K562 (cell line): ENCODE results near the gene CELSR1. TPM values are rescaled to one million over a fixed set of nuclear protein-coding genes. Genes with fewer than 3 reads are reported as not detected.
A peak's percentile ranks its signal among the peaks of the same experiment; 100 is the strongest.

ENCODE experiments used
- ATAC-seq: fragments of 200-7000 bp; cut with Tn5 transposase; 3 replicates; pipeline ENCODE4 v1.9.1; 2020; ENCODE audit warnings: moderate library complexity
- BruUV-seq: library from RNA; stranded (reverse); fragments of 400-500 nt; replicated peaks from 2 replicates; lab custom pipeline; 2021; lab: Mats Ljungman, UMichigan
- CTCF ChIA-PET: fragments of 300-600 bp; formaldehyde crosslinking; extraction: SDS; loops from one replicate; lab custom pipeline; 2021; ENCODE audit warnings: low intra/inter-chr PET ratio; lab: Yijun Ruan, JAX
- POLR2A ChIA-PET: fragments of 300-600, 350-650 bp; sonication (Branson Sonifier 250); formaldehyde crosslinking; extraction: SDS; loops from one replicate; lab custom pipeline; 2021; ENCODE audit warnings: antibody characterized with exemption, inconsistent platforms; lab: Yijun Ruan, JAX
- DNase-seq, 4 experiments: peaks; one replicate each; pipeline versions ENCODE4 v3.0.0 to v3.0.0-alpha.2; 2011 to 2018; ENCODE audit warnings: low spot score in 3 of 4, mixed read lengths in 3 of 4; ENCODE audit errors: extremely low read depth in 1 of 4
- FAIRE-seq: peaks from 2 replicates; lab custom pipeline; 2011; peaks lifted over from hg19 to GRCh38; lab: Jason Lieb, UNC
- H2AFZ ChIP-seq: 2 replicates; pipeline ENCODE4 v1.6.0; 2011; ENCODE audit warnings: low read depth, low read length, control low read depth, inconsistent platforms
- H3K27ac ChIP-seq: fragments of 200-600 bp; 3 replicates; pipeline ENCODE4 v1.8.0; 2011; ENCODE audit warnings: low read depth, mild to moderate bottlenecking, control low read depth, inconsistent platforms, low read length, moderate library complexity, mixed read lengths; ENCODE audit errors: extremely low read depth
- H3K27me3 ChIP-seq, 2 experiments: fragments of 300-600 bp in 1 of 2; 2 replicates in 1 of 2; 3 replicates in 1 of 2; pipeline versions ENCODE4 v1.6.0 to v1.8.0; 2011; ENCODE audit warnings: inconsistent platforms in 2 of 2, low read length in 2 of 2, mild to moderate bottlenecking in 1 of 2, mixed read lengths in 1 of 2, moderate library complexity in 1 of 2; ENCODE audit not compliant: control insufficient read depth in 2 of 2, insufficient read depth in 2 of 2
- H3K36me3 ChIP-seq: fragments of 300-600 bp; 3 replicates; pipeline ENCODE4 v1.8.0; 2011; ENCODE audit warnings: mild to moderate bottlenecking, low read length, inconsistent platforms; ENCODE audit not compliant: control insufficient read depth, insufficient read depth
- H3K4me1 ChIP-seq, 2 experiments: fragments of 200-600 bp in 1 of 2; replicated peaks in 1 of 2; 2 replicates in 1 of 2; 3 replicates in 1 of 2; pipeline versions ENCODE4 v1.5.1 to v1.8.0; 2011; ENCODE audit warnings: inconsistent platforms in 2 of 2, low read length in 2 of 2, mild to moderate bottlenecking in 1 of 2, mixed read lengths in 1 of 2, moderate library complexity in 1 of 2; ENCODE audit not compliant: control insufficient read depth in 2 of 2, insufficient read depth in 2 of 2
- H3K4me2 ChIP-seq: 2 replicates; pipeline ENCODE4 v1.6.1; 2011; ENCODE audit warnings: low read length, control low read depth, inconsistent platforms, mixed read lengths; ENCODE audit not compliant: insufficient read depth
- H3K4me3 ChIP-seq: fragments of 200-600 bp; sonication (generic), shearing (Covaris generic); 2 replicates; pipeline ENCODE4 v1.5.1; 2016; ENCODE audit warnings: control low read depth, inconsistent platforms
- H3K79me2 ChIP-seq: fragments of 200-600 bp; 3 replicates; pipeline ENCODE4 v1.8.0; 2011; ENCODE audit warnings: low read length, inconsistent platforms; ENCODE audit not compliant: control insufficient read depth, insufficient read depth
- H3K9ac ChIP-seq, 2 experiments: 2 replicates each; pipeline versions ENCODE4 v1.6.0 to v1.6.1; 2011; ENCODE audit warnings: low read depth in 2 of 2, low read length in 2 of 2, control low read depth in 1 of 2, inconsistent platforms in 1 of 2, mild to moderate bottlenecking in 1 of 2, mixed read lengths in 1 of 2; ENCODE audit not compliant: insufficient read depth in 1 of 2
- H3K9me1 ChIP-seq: one replicate; pipeline ENCODE4 v1.6.0; 2011; ENCODE audit warnings: inconsistent platforms, mild to moderate bottlenecking, low read length, moderate library complexity; ENCODE audit not compliant: control insufficient read depth, insufficient read depth
- H3K9me3 ChIP-seq: replicated peaks from 2 replicates; pipeline ENCODE4 v1.5.1; 2011; ENCODE audit warnings: low read depth, low read length, inconsistent platforms; ENCODE audit not compliant: control insufficient read depth, insufficient read depth
- H4K20me1 ChIP-seq: replicated peaks from 2 replicates; pipeline ENCODE4 v1.6.1; 2011; ENCODE audit warnings: low read length, inconsistent platforms, mixed read lengths; ENCODE audit not compliant: control insufficient read depth, insufficient read depth
- C11orf30 ChIP-seq: fragments of 450-650 bp; IDR thresholded peaks from 2 replicates; pipeline ENCODE4 v1.6.1; 2016; ENCODE audit warnings: low read depth, mild to moderate bottlenecking
- MEIS2 ChIP-seq: fragments of 450-650 bp; IDR thresholded peaks from 2 replicates; pipeline ENCODE4 v1.6.1; 2014; ENCODE audit warnings: mild to moderate bottlenecking; ENCODE audit not compliant: partially characterized antibody
- REST ChIP-seq, 2 experiments: fragments of 450-650 bp; formaldehyde crosslinking in 1 of 2; IDR thresholded peaks; 2 replicates each; pipeline versions ENCODE4 v1.4.0 to v1.6.1; 2014 to 2020; ENCODE audit warnings: mild to moderate bottlenecking in 2 of 2, borderline replicate concordance in 1 of 2, low read depth in 1 of 2
- ZNF316 ChIP-seq: fragments of 450-650 bp; IDR thresholded peaks from 2 replicates; pipeline ENCODE4 v1.6.1; 2016
- ZNF586 ChIP-seq: fragments of 450-650 bp; formaldehyde crosslinking; conservative IDR thresholded peaks from 2 replicates; pipeline ENCODE4 v1.4.0; 2020; ENCODE audit warnings: mild to moderate bottlenecking, moderate library complexity
- WGBS: fragments of 100-300 bp; shearing (Covaris generic); methylation state at CpG from one replicate; pipeline ENCODE4 v1.1.6; 2016; ENCODE audit warnings: low coverage, mixed read lengths; ENCODE audit not compliant: insufficient coverage; ENCODE audit errors: missing lambda C conversion rate; 5-methylcytosine and 5-hydroxymethylcytosine counted together
- in situ Hi-C: fragments of 300-500 bp; cut with MboI; formaldehyde crosslinking; loops from 4 replicates; pipeline ENCODE4 v1.15.0; 2018; ENCODE audit warnings: inconsistent platforms, mixed read lengths
- intact Hi-C: fragments of 100-400 bp; cut with micrococcal nuclease; formaldehyde crosslinking; loops from 2 replicates; pipeline ENCODE4 v1.14.2; 2022
- polyA plus RNA-seq, 8 experiments: library from polyadenylated mRNA; depleted of rRNA in 4 of 8; stranded (reverse) in 5 of 8; unstranded in 3 of 8; fragments of >200 nt; fragmentation: Nextera tagmentation in 2 of 8; fragmentation: Illumina TruSeq in 1 of 8; extraction: Ambion mirVana in 2 of 8; extraction: Trizol in 1 of 8; gene quantifications; 2 replicates each; pipeline versions ENCODE4 v1.2.1 to v1.2.3, GENCODE V29; 2011 to 2014; ENCODE audit warnings: inconsistent platforms in 1 of 8, missing spikeins in 1 of 8
- total RNA-seq, 7 experiments: library from RNA; depleted of rRNA in 6 of 7; stranded (reverse); fragments of >200 nt in 6 of 7; fragmentation: Illumina TruSeq in 2 of 7; extraction: Trizol in 2 of 7; gene quantifications; 2 replicates each; pipeline versions ENCODE4 v1.2.1 to v1.2.3, GENCODE V29; 2011 to 2021; ENCODE audit warnings: low replicate concordance in 1 of 7

CELSR1 gene
- total and polyA plus RNA-seq, 9 of the 15 experiments (the other 6 are each of a cell fraction or from before 2014, with no cell fraction given): under 0.01 to 0.09 TPM; not detected in 7

GRCh38 chr22:46338636-46339035 lies 198.8 kb downstream of the CELSR1 start:
- 93% methylated on average over 8 of the region's 8 CpGs for WGBS
- no peak for ATAC-seq
- TF ChIP-seq ZNF316 (peak; percentile 6; the same call in 1 of the 2 replicates), C11orf30 (0 out of 2 replicates have a peak, but pooled peaks have one; percentile 7), ZNF586 (no peak)
- no peak for FAIRE-seq
- H3K4me3 ChIP-seq: no peak overlapping the region
- no peaks in the 10 kb centered on the region for H3K27me3 ChIP-seq
- in situ Hi-C loops (no loop called here), intact Hi-C loops (no loop called here)
- H3K4me1 ChIP-seq: peaks cover 5 to 12% of the 10 kb centered on the region in 2 experiments; a peak in 4 of 5 replicates
- ChIA-PET POLR2A (no interaction called here), CTCF (no interaction called here)
- no peak overlapping the region for H3K27ac ChIP-seq
- H3K9ac ChIP-seq: no peak overlapping the region
- H3K9me3 ChIP-seq: no peaks in the 10 kb centered on the region
- H2AFZ ChIP-seq: no peak overlapping the region
- H4K20me1 ChIP-seq: no peaks in the 10 kb centered on the region
- no TSS peak for BruUV-seq
- no peak for DNase-seq
- H3K4me2 ChIP-seq: no peak overlapping the region
- H3K9me1 ChIP-seq: no peaks in the 10 kb centered on the region
- peaks cover 31% of the 10 kb centered on the region for H3K79me2 ChIP-seq
- peaks cover 67% of the 10 kb centered on the region; the same call in 2 of the 3 replicates for H3K36me3 ChIP-seq

GRCh38 chr22:46337870-46338269 lies 199.6 kb downstream of the CELSR1 start:
- in situ Hi-C loops (no loop called here), intact Hi-C loops (no loop called here)
- Histone ChIP-seq H3K4me2 (no peak overlapping the region), H3K9ac (peak overlapping the region in 1 of 2 experiments; percentile 64; a peak in 1 of 4 replicates), H3K27me3 (no peaks in the 10 kb centered on the region), H3K9me1 (no peaks in the 10 kb centered on the region), H3K36me3 (peaks cover 62% of the 10 kb centered on the region; the same call in 2 of the 3 replicates), H3K27ac (no peak overlapping the region), H4K20me1 (no peaks in the 10 kb centered on the region), H3K4me1 (peaks cover 5 to 12% of the 10 kb centered on the region in 2 experiments; a peak in 4 of 5 replicates), H3K9me3 (no peaks in the 10 kb centered on the region), H3K4me3 (no peak overlapping the region), H2AFZ (no peak overlapping the region), H3K79me2 (peaks cover 31% of the 10 kb centered on the region)
- CTCF ChIA-PET: no interaction called here
- ATAC-seq (no peak), DNase-seq (no peak), FAIRE-seq (no peak)
- TF ChIP-seq MEIS2 (no peak), REST (IDR thresholded peaks at IDR 0.05; ENCODE audit: borderline replicate concordance) (peak; percentile 50; the same call in 1 of the 2 replicates), REST (CRISPR knock-in tag; IDR thresholded peaks at IDR 0.05; ENCODE audit: low read depth) (no peak)
- no TSS peak for BruUV-seq
- 87% methylated on average over 9 of the region's 9 CpGs for WGBS
- POLR2A ChIA-PET: no interaction called here
